Ovary (tissue), 9 donors: Measurements from ENCODE around the gene N4BP2L2. TPM values are rescaled to one million over a fixed set of nuclear protein-coding genes. Genes with fewer than 3 reads are reported as not detected.

Experiments used
- DNase-seq, 5 donors: peaks; one replicate each; pipeline ENCODE4 v3.0.0-alpha.2; 2019 to 2020
- H3K27ac ChIP-seq, 2 donors: fragments of 200-600 bp; one replicate each; pipeline versions ENCODE4 v1.5.1 to v1.8.0; 2019 to 2022
- H3K27me3 ChIP-seq: fragments of 200-600 bp; one replicate; pipeline ENCODE4 v1.8.0; 2022
- H3K36me3 ChIP-seq: fragments of 200-600 bp; sonication (generic); one replicate; pipeline ENCODE4 v1.5.1; 2019
- H3K4me1 ChIP-seq: one replicate; pipeline ENCODE4 v1.8.1; 2013; ENCODE audit warnings: mild to moderate bottlenecking, moderate library complexity; ENCODE audit not compliant: insufficient read depth
- H3K4me3 ChIP-seq: fragments of 200-600 bp; sonication (generic); one replicate; pipeline ENCODE4 v1.5.1; 2017
- H3K9me3 ChIP-seq, 2 donors: fragments of 200-600 bp in 1 of 2; sonication (generic) in 1 of 2; one replicate each; pipeline versions ENCODE4 v1.5.1 to v1.8.1; 2013 to 2019; ENCODE audit warnings: mild to moderate bottlenecking in 1 of 2, moderate library complexity in 1 of 2
- CTCF ChIP-seq, 3 donors: fragments of 450-650 bp in 2 of 3; fragments of 200-600 bp in 1 of 3; IDR thresholded peaks; one replicate each; pipeline versions ENCODE4 v1.5.1 to v1.8.0; 2016 to 2022; ENCODE audit warnings: antibody characterized with exemption in 3 of 3, mild to moderate bottlenecking in 1 of 3
- EP300 ChIP-seq: sonication (generic); formaldehyde crosslinking; IDR thresholded peaks from one replicate; pipeline ENCODE4 v1.6.1; 2017; ENCODE audit warnings: antibody characterized with exemption
- POLR2A ChIP-seq: fragments of 450-650 bp; IDR thresholded peaks from one replicate; pipeline ENCODE4 v1.6.1; 2017; ENCODE audit warnings: antibody characterized with exemption, mild to moderate bottlenecking, moderate library complexity
- WGBS, 3 donors: extraction: QIAGEN DNeasy Blood & Tissue Kit in 1 of 3; methylation state at CpG; one replicate each; pipeline versions ENCODE4 v1.1.5 to v1.1.7; 2013 to 2017; 5-methylcytosine and 5-hydroxymethylcytosine counted together
- intact Hi-C, 4 donors: fragments of 100-400 bp; cut with DNase I; formaldehyde crosslinking; loops; one replicate each; pipeline versions ENCODE4 v1.11.0 to v1.15.1; 2022 to 2023
- polyA plus RNA-seq, 2 donors: library from polyadenylated mRNA; stranded (reverse); fragments of 200-250 nt in 1 of 2; fragments of 350-450 nt in 1 of 2; fragmentation: Illumina TruSeq in 1 of 2; extraction: RNeasy Lipid Tissue Mini Kit (QIAGEN cat#74804) in 1 of 2; gene quantifications; one replicate each; pipeline ENCODE4 v1.2.3, GENCODE V29; 2013 to 2014
- total RNA-seq, 7 donors: library from RNA; depleted of rRNA in 2 of 7; stranded (reverse); fragments of >200 nt in 2 of 7; fragmentation: NEBNext Ultra II Directional in 3 of 7; extraction: Animal tissue kit (Norgen Biotek cat#: 25700) in 3 of 7; gene quantifications; one replicate each; pipeline versions ENCODE4 v1.1.0 to v1.2.4, GENCODE V29; 2016 to 2023
- donor health status: DM: no; HTN: no; CAD: no; lungs with moderate emphysema.
- donor health status: DM: no; HTN: no; CAD: no.
- donor health status: Bipolar disorder and iron deficiency.
- donor health status: DM: yes; HTN: yes; CAD: no.
- donor health status: DM: no; HTN: no; CAD: no.
- donor health status: DM: yes; HTN: yes; CAD: no.

Gene N4BP2L2
- total and polyA plus RNA-seq, 9 donors, result 67.8 to 220 (median 168) TPM

- peaks cover 10% of the 10 kb centered on the region for H3K4me1 ChIP-seq
- WGBS, 3 donors, result 17 to 25% (median 22%) methylated on average over 1 of the region's 1 CpG
- H3K4me3 ChIP-seq, result no peak overlapping the region
- no peaks in the 10 kb centered on the region for H3K36me3 ChIP-seq
- H3K27ac ChIP-seq, result no peak overlapping the region
- TF ChIP-seq EP300, result no peak
- no peak for TF ChIP-seq CTCF (IDR thresholded peaks at IDR 0.05)
- TF ChIP-seq POLR2A, result no peak
- H3K27me3 ChIP-seq, result no peaks in the 10 kb centered on the region
- no peaks in the 10 kb centered on the region for H3K9me3 ChIP-seq
- no peak for DNase-seq
- intact Hi-C loops, result loop anchor here in 3 of 4 donors (10.0 kb wide), 2 partner anchors 110 to 120 kb away; partner anchors contain the start of gene N4BP2L1 (in 2 of the 3)
Observed at GRCh38 chr13:32535115-32535514, 3.5 kb downstream of the N4BP2L2 start.

GRCh38 chr13:32530841-32531253 lies 7.7 kb downstream of the N4BP2L2 start:
- 40 to 42% (median 41%) methylated on average over 2 of the region's 2 CpGs for WGBS, 3 donors
- intact Hi-C loops, result loop anchor here in 3 of 4 donors (10.0 kb wide), 2 partner anchors 106 to 116 kb away; partner anchors contain the start of gene N4BP2L1 (in 2 of the 3)
- no peak for DNase-seq
- no peak for TF ChIP-seq POLR2A
- TF ChIP-seq EP300, result no peak
- TF ChIP-seq CTCF (IDR thresholded peaks at IDR 0.05), result no peak
- Histone ChIP-seq H3K36me3 (no peaks in the 10 kb centered on the region), H3K4me3 (no peak overlapping the region), H3K27me3 (no peaks in the 10 kb centered on the region), H3K27ac (no peak overlapping the region), H3K9me3 (no peaks in the 10 kb centered on the region), H3K4me1 (peaks cover 8% of the 10 kb centered on the region)

DNA sequence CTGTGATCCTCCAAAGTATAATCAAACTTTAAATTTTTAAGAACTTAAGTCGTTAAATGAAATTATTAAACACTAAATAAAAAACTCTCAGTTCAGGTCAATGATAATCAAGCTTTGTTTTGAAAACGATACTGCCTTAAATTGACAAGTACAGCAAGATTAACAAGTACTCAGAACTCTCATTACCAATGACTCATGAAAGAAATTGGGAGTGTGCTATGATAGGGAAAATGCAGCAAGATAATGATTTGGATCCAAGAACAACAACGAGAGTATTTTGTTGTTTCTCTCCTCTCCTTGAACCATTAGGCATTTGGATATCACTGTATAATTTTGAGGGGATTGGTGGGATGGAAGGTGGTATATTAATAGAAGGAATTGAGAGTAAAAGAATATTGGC lies 10.2 kb downstream of the N4BP2L2 start:
- DNase-seq, result no peak
- no peak for TF ChIP-seq EP300
- no peak for TF ChIP-seq POLR2A
- TF ChIP-seq CTCF (IDR thresholded peaks at IDR 0.05), result no peak
- Histone ChIP-seq H3K4me1 (peaks cover 4% of the 10 kb centered on the region), H3K27me3 (no peaks in the 10 kb centered on the region), H3K4me3 (no peak overlapping the region), H3K36me3 (no peaks in the 10 kb centered on the region), H3K27ac (no peak overlapping the region), H3K9me3 (no peaks in the 10 kb centered on the region)
- 3 to 19% (median 9%) methylated on average over 3 of the region's 3 CpGs for whole genome bisulfite sequencing, 3 donors
- intact Hi-C loops, result no loop called here

DNA sequence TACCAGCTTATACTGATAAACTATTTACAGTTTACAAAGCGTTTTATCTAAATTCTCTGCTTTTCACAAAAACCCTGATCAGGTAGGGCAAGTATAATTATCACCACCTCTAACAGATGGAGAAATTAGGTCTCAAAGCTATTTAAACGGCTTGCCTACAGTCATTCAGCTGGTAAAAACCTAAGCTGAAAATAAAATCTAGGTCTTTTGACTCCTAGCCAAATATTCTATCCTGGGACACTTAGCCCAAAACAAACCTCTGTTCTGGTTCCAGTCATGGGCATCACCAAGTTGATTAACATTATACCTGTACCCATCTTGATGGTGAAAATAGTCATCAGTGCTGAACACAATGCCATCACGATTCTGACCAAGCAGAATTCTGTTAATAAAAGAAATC lies 11.4 kb downstream of the N4BP2L2 start:
- WGBS, 3 donors, result 68 to 80% (median 69%) methylated on average over 3 of the region's 3 CpGs
- Histone ChIP-seq H3K9me3 (no peaks in the 10 kb centered on the region), H3K27ac (no peak overlapping the region), H3K4me3 (no peak overlapping the region), H3K36me3 (no peaks in the 10 kb centered on the region), H3K27me3 (no peaks in the 10 kb centered on the region), H3K4me1 (peaks cover 4% of the 10 kb centered on the region)
- intact Hi-C loops, result no loop called here
- no peak for DNase-seq
- TF ChIP-seq EP300, result no peak
- no peak for TF ChIP-seq CTCF (IDR thresholded peaks at IDR 0.05)
- TF ChIP-seq POLR2A, result no peak
